ENCODE measurements around the gene ZNF565. TPM values are rescaled to one million over a fixed set of nuclear protein-coding genes. Genes with fewer than 3 reads are reported as not detected.
A peak's percentile ranks its signal among the peaks of the same experiment; 100 is the strongest.

Gene ZNF565
- 4.1 and 5.2 TPM in 2 replicates for total RNA-seq (2014; rRNA removed; shearing (Covaris generic))

- Histone ChIP-seq H3K27me3 (no peaks in the 10 kb centered on the region), H3K9me3 (replicated peaks) (peaks cover 11% of the 10 kb centered on the region), H3K4me1 (no peaks in the 10 kb centered on the region), H3K36me3 (peaks cover 34% of the 10 kb centered on the region), H3K27ac (peak within 1 kb of the TSS; percentile 91), H3K4me3 (peak within 1 kb of the TSS; percentile 84)
- DNase-seq, result peak; percentile 99
These were observed at the start of gene ZNF565, which contains the start of gene ZNF146 for GRCh38 chr19:36214386-36215275. TSS of gene ZNF565 (minus strand) at chr19:36214665. CDS start at chr19:36201985, 12,680 bp downstream. TSS of gene ZNF146 (plus strand) at chr19:36215106. CDS start at chr19:36236441, 21,335 bp downstream.

- DNase-seq, result no peak
- no peak overlapping the region for H3K27ac ChIP-seq
These were observed 44.7 kb upstream of the ZNF565 start for GRCh38 chr19:36259211-36259610.

GRCh38 chr19:36258028-36258875 is 43.8 kb upstream of the ZNF565 start:
- Histone ChIP-seq H3K4me1 (no peaks in the 10 kb centered on the region), H3K4me3 (no peak overlapping the region), H3K27ac (no peak overlapping the region), H3K9me3 (replicated peaks) (no peaks in the 10 kb centered on the region), H3K27me3 (no peaks in the 10 kb centered on the region), H3K36me3 (no peaks in the 10 kb centered on the region)
- no peak for DNase-seq

More at GRCh38 chr19:36259211-36259610, 44.7 kb upstream of the ZNF565 start:
- H3K27me3 ChIP-seq, result no peaks in the 10 kb centered on the region
- no peaks in the 10 kb centered on the region for H3K36me3 ChIP-seq
- no peak overlapping the region for H3K4me3 ChIP-seq
- no peaks in the 10 kb centered on the region for H3K9me3 ChIP-seq (replicated peaks)
- H3K4me1 ChIP-seq, result no peaks in the 10 kb centered on the region

GRCh38 chr19:36257520-36257876 is 43.0 kb upstream of the ZNF565 start:
- no peaks in the 10 kb centered on the region for H3K27me3 ChIP-seq
- no peak for DNase-seq
- no peaks in the 10 kb centered on the region for H3K9me3 ChIP-seq (replicated peaks)
- H3K27ac ChIP-seq, result no peak overlapping the region
- H3K4me1 ChIP-seq, result no peaks in the 10 kb centered on the region
- H3K4me3 ChIP-seq, result no peak overlapping the region
- H3K36me3 ChIP-seq, result no peaks in the 10 kb centered on the region

DNA sequence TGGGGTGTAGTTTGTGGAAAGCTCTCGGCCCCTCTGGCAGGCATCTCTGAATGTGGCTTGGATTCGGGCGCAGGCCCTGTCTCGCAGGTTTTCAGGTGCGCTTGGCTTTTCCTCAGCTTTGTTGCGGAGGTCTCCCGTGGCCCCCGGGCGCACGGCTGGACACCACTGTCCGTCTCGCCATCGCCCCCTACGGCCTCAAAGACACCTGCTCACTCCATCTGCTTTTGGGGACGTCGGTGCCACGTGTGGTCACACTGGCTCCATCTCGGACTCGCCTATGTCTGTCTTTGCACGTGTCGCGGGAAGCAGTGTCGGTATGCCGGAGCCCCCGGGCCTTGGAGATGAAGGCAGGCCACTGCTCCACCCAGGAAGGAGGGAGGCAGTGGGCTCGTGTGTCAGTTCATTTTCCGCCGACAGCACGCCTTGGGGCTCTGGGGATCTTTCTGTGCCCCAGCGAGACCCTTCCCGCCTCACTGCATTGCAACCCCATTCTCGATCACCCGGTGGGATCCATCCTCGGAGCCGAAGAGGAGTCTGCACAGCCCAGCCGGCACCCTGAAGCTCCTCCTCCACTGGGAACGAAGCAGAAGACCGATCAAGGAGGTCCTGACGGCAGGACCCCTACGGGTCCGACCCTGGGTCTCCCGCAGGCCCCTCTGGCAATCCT is 42.5 kb upstream of the ZNF565 start:
- Histone ChIP-seq H3K4me1 (no peaks in the 10 kb centered on the region), H3K9me3 (replicated peaks) (no peaks in the 10 kb centered on the region), H3K27ac (no peak overlapping the region), H3K4me3 (no peak overlapping the region), H3K36me3 (no peaks in the 10 kb centered on the region), H3K27me3 (no peaks in the 10 kb centered on the region)
- DNase-seq, result no peak

- no peaks in the 10 kb centered on the region for H3K4me1 ChIP-seq
- no peak for DNase-seq
- H3K36me3 ChIP-seq, result no peaks in the 10 kb centered on the region
- no peak overlapping the region for H3K4me3 ChIP-seq
- H3K27me3 ChIP-seq, result no peaks in the 10 kb centered on the region
- H3K9me3 ChIP-seq (replicated peaks), result no peaks in the 10 kb centered on the region
- H3K27ac ChIP-seq, result no peak overlapping the region
These were observed 41.6 kb upstream of the ZNF565 start for GRCh38 chr19:36256064-36256463.

- H3K4me3 ChIP-seq, result no peak overlapping the region
These were observed 40.9 kb upstream of the ZNF565 start for GRCh38 chr19:36255316-36255715.

GRCh38 chr19:36254848-36255247 is 40.4 kb upstream of the ZNF565 start:
- H3K4me1 ChIP-seq, result no peaks in the 10 kb centered on the region
- no peaks in the 10 kb centered on the region for H3K27me3 ChIP-seq
- H3K4me3 ChIP-seq, result no peak overlapping the region
- no peak for DNase-seq
- H3K36me3 ChIP-seq, result no peaks in the 10 kb centered on the region
- H3K27ac ChIP-seq, result no peak overlapping the region
- H3K9me3 ChIP-seq (replicated peaks), result no peaks in the 10 kb centered on the region

More at GRCh38 chr19:36255316-36255715, 40.9 kb upstream of the ZNF565 start:
- Histone ChIP-seq H3K27me3 (no peaks in the 10 kb centered on the region), H3K9me3 (replicated peaks) (no peaks in the 10 kb centered on the region), H3K36me3 (no peaks in the 10 kb centered on the region), H3K27ac (no peak overlapping the region), H3K4me1 (no peaks in the 10 kb centered on the region)
- DNase-seq, result no peak

GRCh38 chr19:36252047-36252446 is 37.6 kb upstream of the ZNF565 start:
- no peak overlapping the region for H3K4me3 ChIP-seq
- DNase-seq, result no peak
- H3K27me3 ChIP-seq, result no peaks in the 10 kb centered on the region
- H3K4me1 ChIP-seq, result no peaks in the 10 kb centered on the region
- H3K9me3 ChIP-seq (replicated peaks), result no peaks in the 10 kb centered on the region; the same call in 1 of the 2 replicates
- H3K27ac ChIP-seq, result no peak overlapping the region
- H3K36me3 ChIP-seq, result no peaks in the 10 kb centered on the region

- Histone ChIP-seq H3K4me1 (no peaks in the 10 kb centered on the region), H3K4me3 (no peak overlapping the region), H3K9me3 (replicated peaks) (no peaks in the 10 kb centered on the region; the same call in 1 of the 2 replicates), H3K27me3 (no peaks in the 10 kb centered on the region), H3K36me3 (no peaks in the 10 kb centered on the region), H3K27ac (no peak overlapping the region)
- DNase-seq, result no peak
These were observed 31.6 kb upstream of the ZNF565 start for GRCh38 chr19:36246006-36246481.

- DNase-seq, result no peak
- no peaks in the 10 kb centered on the region for H3K27me3 ChIP-seq
- no peaks in the 10 kb centered on the region for H3K4me1 ChIP-seq
- H3K36me3 ChIP-seq, result no peaks in the 10 kb centered on the region
- H3K27ac ChIP-seq, result no peak overlapping the region
- no peak overlapping the region for H3K4me3 ChIP-seq
- no peaks in the 10 kb centered on the region; the same call in 1 of the 2 replicates for H3K9me3 ChIP-seq (replicated peaks)
These were observed 30.9 kb upstream of the ZNF565 start for GRCh38 chr19:36245210-36246005.

DNA sequence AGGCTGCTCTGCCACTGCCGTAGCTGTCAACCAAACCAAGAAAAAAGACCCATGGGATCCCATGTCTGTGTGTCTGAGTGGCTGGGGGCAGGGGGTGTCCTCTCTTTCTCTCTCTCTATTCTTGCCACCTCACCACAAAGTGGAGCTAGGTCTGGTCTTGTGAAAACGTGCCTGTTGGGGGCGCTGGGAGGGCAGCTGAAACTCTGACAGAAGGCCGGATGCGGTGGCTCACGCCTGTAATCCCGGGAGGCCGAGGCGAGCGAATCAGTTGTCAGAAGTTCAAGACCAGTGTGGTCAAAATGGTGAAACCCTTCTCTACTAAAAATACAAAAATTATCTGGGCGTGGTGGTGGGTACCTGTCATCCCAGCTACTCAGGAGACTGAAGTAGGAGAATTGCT is 29.6 kb upstream of the ZNF565 start:
- H3K4me3 ChIP-seq, result no peak overlapping the region
- peaks cover 7% of the 10 kb centered on the region for H3K36me3 ChIP-seq
- H3K27me3 ChIP-seq, result no peaks in the 10 kb centered on the region
- no peaks in the 10 kb centered on the region for H3K9me3 ChIP-seq (replicated peaks)
- no peaks in the 10 kb centered on the region for H3K4me1 ChIP-seq
- no peak for DNase-seq
- H3K27ac ChIP-seq, result no peak overlapping the region

DNA sequence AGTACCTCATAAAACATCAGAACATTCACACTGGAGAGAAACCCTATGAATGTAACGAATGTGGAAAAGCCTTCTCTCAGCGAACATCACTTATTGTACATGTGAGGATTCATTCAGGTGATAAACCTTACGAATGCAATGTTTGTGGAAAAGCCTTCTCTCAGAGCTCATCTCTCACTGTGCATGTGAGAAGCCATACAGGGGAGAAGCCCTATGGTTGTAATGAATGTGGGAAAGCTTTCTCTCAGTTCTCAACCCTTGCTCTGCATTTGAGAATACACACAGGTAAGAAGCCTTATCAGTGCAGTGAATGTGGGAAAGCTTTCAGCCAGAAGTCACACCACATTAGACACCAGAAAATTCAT is 22.5 kb upstream of the ZNF565 start:
- H3K36me3 ChIP-seq, result peaks cover 74% of the 10 kb centered on the region
- H3K4me3 ChIP-seq, result no peak overlapping the region
- H3K4me1 ChIP-seq, result no peaks in the 10 kb centered on the region
- peaks cover 44% of the 10 kb centered on the region for H3K9me3 ChIP-seq (replicated peaks)
- no peak for DNase-seq
- H3K27ac ChIP-seq, result no peak overlapping the region
- H3K27me3 ChIP-seq, result no peaks in the 10 kb centered on the region

Data from SJCRH30 (cell line).